ENCODE measurements around the gene COL18A1. TPM values are rescaled to one million over a fixed set of nuclear protein-coding genes. Genes with fewer than 3 reads are reported as not detected.

Gene COL18A1
- total RNA-seq, 4 donors from 2014 or later: 16.4 to 42.2 (median 20.7) TPM

GRCh38 chr21:45403133-45403824, 1.7 kb upstream of the COL18A1 start:
- DNase-seq: peak in 1 of 2 donors; percentile 1
- H3K4me1 ChIP-seq: peaks cover 0 to 12% of the 10 kb centered on the region in 2 donors
- peaks cover 0 to 6% (median 0%) of the 10 kb centered on the region in 3 donors for H3K9me3 ChIP-seq
- in situ Hi-C loops (cut with MboI; ENCODE audit: low sequenced_read_pairs in 4 of 4) (no loop called here), intact Hi-C loops (cut with DNase I; ENCODE audit: low total_unique reads) (no loop called here)
- no peak for TF ChIP-seq POLR2A (IDR thresholded peaks at IDR 0.05)
- TF ChIP-seq, protein P1, sequence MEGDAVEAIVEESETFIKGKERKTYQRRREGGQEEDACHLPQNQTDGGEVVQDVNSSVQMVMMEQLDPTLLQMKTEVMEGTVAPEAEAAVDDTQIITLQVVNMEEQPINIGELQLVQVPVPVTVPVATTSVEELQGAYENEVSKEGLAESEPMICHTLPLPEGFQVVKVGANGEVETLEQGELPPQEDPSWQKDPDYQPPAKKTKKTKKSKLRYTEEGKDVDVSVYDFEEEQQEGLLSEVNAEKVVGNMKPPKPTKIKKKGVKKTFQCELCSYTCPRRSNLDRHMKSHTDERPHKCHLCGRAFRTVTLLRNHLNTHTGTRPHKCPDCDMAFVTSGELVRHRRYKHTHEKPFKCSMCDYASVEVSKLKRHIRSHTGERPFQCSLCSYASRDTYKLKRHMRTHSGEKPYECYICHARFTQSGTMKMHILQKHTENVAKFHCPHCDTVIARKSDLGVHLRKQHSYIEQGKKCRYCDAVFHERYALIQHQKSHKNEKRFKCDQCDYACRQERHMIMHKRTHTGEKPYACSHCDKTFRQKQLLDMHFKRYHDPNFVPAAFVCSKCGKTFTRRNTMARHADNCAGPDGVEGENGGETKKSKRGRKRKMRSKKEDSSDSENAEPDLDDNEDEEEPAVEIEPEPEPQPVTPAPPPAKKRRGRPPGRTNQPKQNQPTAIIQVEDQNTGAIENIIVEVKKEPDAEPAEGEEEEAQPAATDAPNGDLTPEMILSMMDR (IDR thresholded peaks at IDR 0.05 in 4 of 5, conservative IDR thresholded peaks at IDR 0.05 in 1 of 5): no peak
- peak overlapping the region in 1 of 4 donors; percentile 55 for H3K27ac ChIP-seq
- H3K27me3 ChIP-seq: peaks cover 25 to 34% (median 26%) of the 10 kb centered on the region in 3 donors
- ATAC-seq: no peak
- H3K36me3 ChIP-seq: no peaks in the 10 kb centered on the region
- no peak overlapping the region for H3K4me3 ChIP-seq

DNA sequence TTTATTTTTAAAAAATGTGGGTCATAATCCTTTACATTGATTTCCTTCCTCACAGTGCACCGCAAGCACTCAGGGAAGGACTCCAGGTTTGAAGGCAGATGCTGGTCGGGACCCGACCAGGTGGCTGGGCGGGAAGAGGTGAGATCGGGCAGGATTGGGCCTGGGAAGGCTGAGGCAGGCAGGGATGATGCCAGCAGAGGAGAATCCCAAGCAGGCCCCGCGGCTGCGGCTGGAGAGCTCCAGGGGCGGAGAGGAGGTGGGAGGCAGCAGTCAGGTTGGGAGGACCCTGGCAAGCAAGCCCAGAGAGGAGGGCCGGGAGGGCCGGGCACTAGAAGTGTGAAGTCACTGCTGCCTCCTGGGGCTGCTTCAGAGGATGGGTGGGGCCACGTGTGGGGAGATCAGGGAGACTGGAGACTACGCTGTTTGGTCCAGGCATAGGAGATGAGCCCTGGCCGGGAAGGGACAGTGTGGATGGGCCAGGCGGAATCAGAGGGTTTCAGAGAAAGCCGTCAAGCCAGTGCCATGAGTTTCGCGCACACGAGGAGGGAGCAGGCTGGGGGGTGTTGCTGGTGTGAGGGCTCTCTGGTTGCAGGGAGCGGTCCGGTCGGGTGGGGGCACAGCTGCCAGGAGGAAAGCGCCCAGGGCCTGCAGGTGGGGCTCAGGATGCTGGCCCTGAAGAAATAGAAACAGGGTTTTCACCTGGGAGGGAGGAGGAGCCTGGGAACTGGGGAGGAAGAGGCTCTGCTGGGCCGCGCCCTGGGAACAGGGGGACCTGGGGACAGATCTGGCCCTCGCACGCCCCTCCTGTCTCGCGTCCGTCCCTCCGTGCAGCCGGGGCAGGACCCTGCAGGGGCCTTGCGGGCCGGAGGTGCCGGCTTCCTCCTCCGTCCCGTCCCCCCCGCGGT, 888 bp upstream of the COL18A1 start:
- peak in 1 of 2 donors; percentile 45 for ATAC-seq
- Histone ChIP-seq H3K27ac (peak overlapping the region; percentile 52 to 66 (median 57)), H3K27me3 (peaks cover 25 to 34% (median 29%) of the 10 kb centered on the region in 3 donors), H3K9me3 (peaks cover 0 to 6% (median 0%) of the 10 kb centered on the region in 3 donors), H3K36me3 (no peaks in the 10 kb centered on the region), H3K4me1 (peaks cover 0 to 17% of the 10 kb centered on the region in 2 donors), H3K4me3 (peak overlapping the region; percentile 45 to 57 (median 50))
- TF ChIP-seq, protein P1 (IDR thresholded peaks at IDR 0.05 in 4 of 5, conservative IDR thresholded peaks at IDR 0.05 in 1 of 5): no peak
- no peak for TF ChIP-seq POLR2A (IDR thresholded peaks at IDR 0.05)
- intact Hi-C loops (cut with DNase I; ENCODE audit: low total_unique reads): loop anchor here (2.0 kb wide), 1 partner anchor 39 kb away; no protein-coding TSS in a partner anchor
- peak in 1 of 2 donors; percentile 30 for DNase-seq
- in situ Hi-C loops (cut with MboI; ENCODE audit: low sequenced_read_pairs in 4 of 4): no loop called here

- Histone ChIP-seq H3K4me3 (peak overlapping the region; percentile 44 to 63 (median 50)), H3K4me1 (peaks cover 6 to 29% of the 10 kb centered on the region in 2 donors), H3K36me3 (no peaks in the 10 kb centered on the region), H3K27me3 (peaks cover 25 to 34% (median 29%) of the 10 kb centered on the region in 3 donors), H3K9me3 (peaks cover 0 to 6% (median 0%) of the 10 kb centered on the region in 3 donors), H3K27ac (peak overlapping the region; percentile 66 to 82 (median 72))
- DNase-seq (no peak), ATAC-seq (peak; percentile 52 to 56)
- TF ChIP-seq POLR2A (IDR thresholded peaks at IDR 0.05): peak; percentile 46 to 70
- TF ChIP-seq, protein P1 (IDR thresholded peaks at IDR 0.05 in 4 of 5, conservative IDR thresholded peaks at IDR 0.05 in 1 of 5): peak in 1 of 5 experiments; percentile 8
- in situ Hi-C loops (cut with MboI; ENCODE audit: low sequenced_read_pairs in 4 of 4) (no loop called here), intact Hi-C loops (cut with DNase I; ENCODE audit: low total_unique reads) (loop anchor here (2.0 kb wide), 1 partner anchor 41 kb away; no protein-coding TSS in a partner anchor)
Measured at GRCh38 chr21:45405271-45405818, 380 bp downstream of the COL18A1 start.
